ENCODE data around the gene SLC25A29. TPM values are rescaled to one million over a fixed set of nuclear protein-coding genes. Genes with fewer than 3 reads are reported as not detected.

Gene SLC25A29
- total and polyA plus RNA-seq, 2 of the 13 experiments (the other 11 are each of a cell fraction or from before 2014, with no cell fraction given) = 12.2 to 17.2 TPM

DNA sequence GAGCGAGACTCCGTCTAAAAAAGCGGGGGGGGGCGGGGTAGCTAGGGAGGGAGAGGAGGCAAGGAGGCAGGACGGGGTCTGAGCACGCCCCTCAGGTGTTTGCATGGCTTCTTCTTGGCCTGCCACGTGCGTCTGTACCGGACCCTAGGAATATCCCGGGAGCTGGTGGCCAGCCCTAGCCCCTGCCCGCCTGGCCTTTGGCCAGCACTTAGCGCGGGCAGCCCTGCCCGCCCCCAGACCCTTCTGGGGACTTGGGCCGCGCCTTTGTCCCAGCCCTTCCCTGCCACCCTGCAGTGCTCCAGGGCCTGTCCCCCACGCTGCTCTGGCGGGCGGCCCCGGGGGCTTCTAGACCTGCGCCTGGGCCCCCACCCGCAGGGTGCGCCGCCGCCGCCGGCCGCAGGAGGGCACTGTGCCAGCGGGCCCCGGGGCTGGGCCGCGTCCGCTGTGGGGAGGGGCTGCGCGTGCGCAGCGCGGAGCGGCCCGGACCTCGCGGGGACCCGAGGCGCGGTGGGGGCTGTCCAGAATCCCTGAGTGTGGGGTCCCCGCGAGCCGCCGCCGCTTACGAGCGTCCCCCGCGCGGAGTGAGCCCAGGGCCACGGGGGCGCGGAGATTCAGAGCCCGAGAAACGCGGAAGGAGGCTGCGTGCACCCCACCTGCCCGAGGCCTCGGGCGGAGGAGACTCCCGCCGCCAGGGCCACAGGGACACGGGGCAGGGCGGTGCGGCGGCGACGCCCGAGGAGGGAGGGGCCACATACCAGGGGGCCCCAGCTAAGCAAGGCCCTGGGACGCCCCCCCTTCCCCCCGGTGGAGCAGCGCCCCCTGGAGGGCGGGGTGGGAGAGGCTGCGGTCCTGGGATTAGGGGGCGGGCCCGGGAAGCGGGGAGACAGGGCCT, 21.0 kb downstream of the SLC25A29 start (continued):
- TF ChIP-seq, protein P1, sequence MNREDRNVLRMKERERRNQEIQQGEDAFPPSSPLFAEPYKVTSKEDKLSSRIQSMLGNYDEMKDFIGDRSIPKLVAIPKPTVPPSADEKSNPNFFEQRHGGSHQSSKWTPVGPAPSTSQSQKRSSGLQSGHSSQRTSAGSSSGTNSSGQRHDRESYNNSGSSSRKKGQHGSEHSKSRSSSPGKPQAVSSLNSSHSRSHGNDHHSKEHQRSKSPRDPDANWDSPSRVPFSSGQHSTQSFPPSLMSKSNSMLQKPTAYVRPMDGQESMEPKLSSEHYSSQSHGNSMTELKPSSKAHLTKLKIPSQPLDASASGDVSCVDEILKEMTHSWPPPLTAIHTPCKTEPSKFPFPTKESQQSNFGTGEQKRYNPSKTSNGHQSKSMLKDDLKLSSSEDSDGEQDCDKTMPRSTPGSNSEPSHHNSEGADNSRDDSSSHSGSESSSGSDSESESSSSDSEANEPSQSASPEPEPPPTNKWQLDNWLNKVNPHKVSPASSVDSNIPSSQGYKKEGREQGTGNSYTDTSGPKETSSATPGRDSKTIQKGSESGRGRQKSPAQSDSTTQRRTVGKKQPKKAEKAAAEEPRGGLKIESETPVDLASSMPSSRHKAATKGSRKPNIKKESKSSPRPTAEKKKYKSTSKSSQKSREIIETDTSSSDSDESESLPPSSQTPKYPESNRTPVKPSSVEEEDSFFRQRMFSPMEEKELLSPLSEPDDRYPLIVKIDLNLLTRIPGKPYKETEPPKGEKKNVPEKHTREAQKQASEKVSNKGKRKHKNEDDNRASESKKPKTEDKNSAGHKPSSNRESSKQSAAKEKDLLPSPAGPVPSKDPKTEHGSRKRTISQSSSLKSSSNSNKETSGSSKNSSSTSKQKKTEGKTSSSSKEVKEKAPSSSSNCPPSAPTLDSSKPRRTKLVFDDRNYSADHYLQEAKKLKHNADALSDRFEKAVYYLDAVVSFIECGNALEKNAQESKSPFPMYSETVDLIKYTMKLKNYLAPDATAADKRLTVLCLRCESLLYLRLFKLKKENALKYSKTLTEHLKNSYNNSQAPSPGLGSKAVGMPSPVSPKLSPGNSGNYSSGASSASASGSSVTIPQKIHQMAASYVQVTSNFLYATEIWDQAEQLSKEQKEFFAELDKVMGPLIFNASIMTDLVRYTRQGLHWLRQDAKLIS (CRISPR knock-in tag; IDR thresholded peaks at IDR 0.05) = peak; percentile 50; the same call in 1 of the 2 replicates
- TF ChIP-seq ZBTB8A (CRISPR knock-in tag; IDR thresholded peaks at IDR 0.05; ENCODE audit: borderline replicate concordance, low read depth) = no peak; the same call in 1 of the 2 replicates
- peak; percentile 34; the same call in 1 of the 2 replicates for TF ChIP-seq TAF1 (CRISPR knock-in tag; IDR thresholded peaks at IDR 0.05)
- TF ChIP-seq SATB2 (CRISPR knock-in tag; IDR thresholded peaks at IDR 0.05) = no peak
- no peak for TF ChIP-seq ATF1 (CRISPR knock-in tag; IDR thresholded peaks at IDR 0.05)
- TF ChIP-seq ZNF33B (CRISPR knock-in tag; IDR thresholded peaks at IDR 0.05) = peak; percentile 77; the same call in 1 of the 2 replicates
- TF ChIP-seq, protein P2, sequence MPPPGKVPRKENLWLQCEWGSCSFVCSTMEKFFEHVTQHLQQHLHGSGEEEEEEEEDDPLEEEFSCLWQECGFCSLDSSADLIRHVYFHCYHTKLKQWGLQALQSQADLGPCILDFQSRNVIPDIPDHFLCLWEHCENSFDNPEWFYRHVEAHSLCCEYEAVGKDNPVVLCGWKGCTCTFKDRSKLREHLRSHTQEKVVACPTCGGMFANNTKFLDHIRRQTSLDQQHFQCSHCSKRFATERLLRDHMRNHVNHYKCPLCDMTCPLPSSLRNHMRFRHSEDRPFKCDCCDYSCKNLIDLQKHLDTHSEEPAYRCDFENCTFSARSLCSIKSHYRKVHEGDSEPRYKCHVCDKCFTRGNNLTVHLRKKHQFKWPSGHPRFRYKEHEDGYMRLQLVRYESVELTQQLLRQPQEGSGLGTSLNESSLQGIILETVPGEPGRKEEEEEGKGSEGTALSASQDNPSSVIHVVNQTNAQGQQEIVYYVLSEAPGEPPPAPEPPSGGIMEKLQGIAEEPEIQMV (CRISPR knock-in tag; IDR thresholded peaks at IDR 0.05; ENCODE audit: low read depth) = peak; percentile 97
- TF ChIP-seq, protein P3, sequence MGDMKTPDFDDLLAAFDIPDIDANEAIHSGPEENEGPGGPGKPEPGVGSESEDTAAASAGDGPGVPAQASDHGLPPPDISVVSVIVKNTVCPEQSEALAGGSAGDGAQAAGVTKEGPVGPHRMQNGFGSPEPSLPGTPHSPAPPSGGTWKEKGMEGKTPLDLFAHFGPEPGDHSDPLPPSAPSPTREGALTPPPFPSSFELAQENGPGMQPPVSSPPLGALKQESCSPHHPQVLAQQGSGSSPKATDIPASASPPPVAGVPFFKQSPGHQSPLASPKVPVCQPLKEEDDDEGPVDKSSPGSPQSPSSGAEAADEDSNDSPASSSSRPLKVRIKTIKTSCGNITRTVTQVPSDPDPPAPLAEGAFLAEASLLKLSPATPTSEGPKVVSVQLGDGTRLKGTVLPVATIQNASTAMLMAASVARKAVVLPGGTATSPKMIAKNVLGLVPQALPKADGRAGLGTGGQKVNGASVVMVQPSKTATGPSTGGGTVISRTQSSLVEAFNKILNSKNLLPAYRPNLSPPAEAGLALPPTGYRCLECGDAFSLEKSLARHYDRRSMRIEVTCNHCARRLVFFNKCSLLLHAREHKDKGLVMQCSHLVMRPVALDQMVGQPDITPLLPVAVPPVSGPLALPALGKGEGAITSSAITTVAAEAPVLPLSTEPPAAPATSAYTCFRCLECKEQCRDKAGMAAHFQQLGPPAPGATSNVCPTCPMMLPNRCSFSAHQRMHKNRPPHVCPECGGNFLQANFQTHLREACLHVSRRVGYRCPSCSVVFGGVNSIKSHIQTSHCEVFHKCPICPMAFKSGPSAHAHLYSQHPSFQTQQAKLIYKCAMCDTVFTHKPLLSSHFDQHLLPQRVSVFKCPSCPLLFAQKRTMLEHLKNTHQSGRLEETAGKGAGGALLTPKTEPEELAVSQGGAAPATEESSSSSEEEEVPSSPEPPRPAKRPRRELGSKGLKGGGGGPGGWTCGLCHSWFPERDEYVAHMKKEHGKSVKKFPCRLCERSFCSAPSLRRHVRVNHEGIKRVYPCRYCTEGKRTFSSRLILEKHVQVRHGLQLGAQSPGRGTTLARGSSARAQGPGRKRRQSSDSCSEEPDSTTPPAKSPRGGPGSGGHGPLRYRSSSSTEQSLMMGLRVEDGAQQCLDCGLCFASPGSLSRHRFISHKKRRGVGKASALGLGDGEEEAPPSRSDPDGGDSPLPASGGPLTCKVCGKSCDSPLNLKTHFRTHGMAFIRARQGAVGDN (CRISPR knock-in tag; IDR thresholded peaks at IDR 0.05) = peak; percentile 97
- TF ChIP-seq ZNF441 (CRISPR knock-in tag; IDR thresholded peaks at IDR 0.05; ENCODE audit: borderline replicate concordance) = no peak; the same call in 1 of the 2 replicates
- TF ChIP-seq, protein P4, sequence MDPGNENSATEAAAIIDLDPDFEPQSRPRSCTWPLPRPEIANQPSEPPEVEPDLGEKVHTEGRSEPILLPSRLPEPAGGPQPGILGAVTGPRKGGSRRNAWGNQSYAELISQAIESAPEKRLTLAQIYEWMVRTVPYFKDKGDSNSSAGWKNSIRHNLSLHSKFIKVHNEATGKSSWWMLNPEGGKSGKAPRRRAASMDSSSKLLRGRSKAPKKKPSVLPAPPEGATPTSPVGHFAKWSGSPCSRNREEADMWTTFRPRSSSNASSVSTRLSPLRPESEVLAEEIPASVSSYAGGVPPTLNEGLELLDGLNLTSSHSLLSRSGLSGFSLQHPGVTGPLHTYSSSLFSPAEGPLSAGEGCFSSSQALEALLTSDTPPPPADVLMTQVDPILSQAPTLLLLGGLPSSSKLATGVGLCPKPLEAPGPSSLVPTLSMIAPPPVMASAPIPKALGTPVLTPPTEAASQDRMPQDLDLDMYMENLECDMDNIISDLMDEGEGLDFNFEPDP (CRISPR knock-in tag; conservative IDR thresholded peaks at IDR 0.05) = no peak
- TF ChIP-seq, protein P5, sequence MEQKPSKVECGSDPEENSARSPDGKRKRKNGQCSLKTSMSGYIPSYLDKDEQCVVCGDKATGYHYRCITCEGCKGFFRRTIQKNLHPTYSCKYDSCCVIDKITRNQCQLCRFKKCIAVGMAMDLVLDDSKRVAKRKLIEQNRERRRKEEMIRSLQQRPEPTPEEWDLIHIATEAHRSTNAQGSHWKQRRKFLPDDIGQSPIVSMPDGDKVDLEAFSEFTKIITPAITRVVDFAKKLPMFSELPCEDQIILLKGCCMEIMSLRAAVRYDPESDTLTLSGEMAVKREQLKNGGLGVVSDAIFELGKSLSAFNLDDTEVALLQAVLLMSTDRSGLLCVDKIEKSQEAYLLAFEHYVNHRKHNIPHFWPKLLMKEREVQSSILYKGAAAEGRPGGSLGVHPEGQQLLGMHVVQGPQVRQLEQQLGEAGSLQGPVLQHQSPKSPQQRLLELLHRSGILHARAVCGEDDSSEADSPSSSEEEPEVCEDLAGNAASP (CRISPR knock-in tag; IDR thresholded peaks at IDR 0.05; ENCODE audit: borderline replicate concordance) = peak; percentile 26; the same call in 1 of the 2 replicates
- TF ChIP-seq RAD51 (IDR thresholded peaks at IDR 0.05; ENCODE audit: borderline replicate concordance) = no peak
- TF ChIP-seq TGIF2 (CRISPR knock-in tag; IDR thresholded peaks at IDR 0.05) = no peak; the same call in 1 of the 2 replicates
- TF ChIP-seq DMAP1 (CRISPR knock-in tag; IDR thresholded peaks at IDR 0.05) = peak; percentile 86
